K562 (cell line): ENCODE measurements around the gene ACP4. TPM values are rescaled to one million over a fixed set of nuclear protein-coding genes. Genes with fewer than 3 reads are reported as not detected.

Experiments
- AFF4 ChIP-seq: sonication (generic); formaldehyde crosslinking; IDR thresholded peaks from 2 replicates; pipeline ENCODE4 v1.8.0; 2023; ENCODE audit warnings: mild to moderate bottlenecking, missing genetic modification reagents
- BDP1 ChIP-seq: IDR thresholded peaks from 3 replicates; pipeline ENCODE4 v1.6.1; 2011; ENCODE audit not compliant: insufficient read length, insufficient read depth
- COPS2 ChIP-seq: fragments of 450-650 bp; conservative IDR thresholded peaks from 2 replicates; pipeline ENCODE4 v1.6.1; 2016; ENCODE audit warnings: mild to moderate bottlenecking, moderate library complexity
- FOXP1 ChIP-seq: sonication (generic); formaldehyde crosslinking; IDR thresholded peaks from 2 replicates; pipeline ENCODE4 v1.8.0; 2022; ENCODE audit warnings: mild to moderate bottlenecking, missing genetic modification reagents
- JUNB ChIP-seq: fragments of 450-650 bp; formaldehyde crosslinking; conservative IDR thresholded peaks from 2 replicates; pipeline ENCODE4 v1.4.0; 2020; ENCODE audit warnings: mild to moderate bottlenecking
- SMAD2 ChIP-seq: fragments of 150-350 bp; IDR thresholded peaks from 2 replicates; pipeline ENCODE4 v1.6.1; 2014; ENCODE audit warnings: low read depth, mild to moderate bottlenecking, low read length
- TEAD2 ChIP-seq: fragments of 450-650 bp; IDR thresholded peaks from 2 replicates; pipeline ENCODE4 v1.6.1; 2016; ENCODE audit warnings: missing genetic modification characterization, control low read depth, missing compliant biosample characterization
- ZBTB12 ChIP-seq: fragments of 250-450 bp; sonication (Bioruptor Pico); IDR thresholded peaks from 2 replicates; pipeline ENCODE4 v1.4.0; 2020
- ZNF253 ChIP-seq: fragments of 250-450 bp; sonication (Bioruptor Pico); conservative IDR thresholded peaks from 2 replicates; pipeline ENCODE4 v1.6.1; 2021; ENCODE audit warnings: mild to moderate bottlenecking
- ZNF407 ChIP-seq: fragments of 450-650 bp; IDR thresholded peaks from 2 replicates; pipeline ENCODE4 v1.6.1; 2016; ENCODE audit warnings: low read depth
- ZNF507 ChIP-seq: conservative IDR thresholded peaks from 2 replicates; pipeline ENCODE4 v1.6.1; 2017; ENCODE audit warnings: missing genetic modification characterization, missing compliant biosample characterization
- ZNF551 ChIP-seq: fragments of 250-450 bp; sonication (Bioruptor Pico); IDR thresholded peaks from 2 replicates; pipeline ENCODE4 v1.5.0; 2021; ENCODE audit warnings: mild to moderate bottlenecking, moderate library complexity
- ZNF830 ChIP-seq: fragments of 250-450 bp; sonication (Bioruptor Pico); IDR thresholded peaks from 2 replicates; pipeline ENCODE4 v1.5.0; 2021; ENCODE audit warnings: mild to moderate bottlenecking
- polyA plus RNA-seq, 8 experiments: library from polyadenylated mRNA; depleted of rRNA in 4 of 8; stranded (reverse) in 5 of 8; unstranded in 3 of 8; fragments of >200 nt; fragmentation: Nextera tagmentation in 2 of 8; fragmentation: Illumina TruSeq in 1 of 8; extraction: Ambion mirVana in 2 of 8; extraction: Trizol in 1 of 8; gene quantifications; 2 replicates each; pipeline versions ENCODE4 v1.2.1 to v1.2.3, GENCODE V29; 2011 to 2014; ENCODE audit warnings: inconsistent platforms in 1 of 8, missing spikeins in 1 of 8
- total RNA-seq, 7 experiments: library from RNA; depleted of rRNA in 6 of 7; stranded (reverse); fragments of >200 nt in 6 of 7; fragmentation: Illumina TruSeq in 2 of 7; extraction: Trizol in 2 of 7; gene quantifications; 2 replicates each; pipeline versions ENCODE4 v1.2.1 to v1.2.3, GENCODE V29; 2011 to 2021; ENCODE audit warnings: low replicate concordance in 1 of 7

The ACP4 gene
- total and polyA plus RNA-seq, 9 of the 15 experiments (the other 6 are each of a cell fraction or from before 2014, with no cell fraction given), result not detected

- TF ChIP-seq ZNF407 (no peak), ZNF507 (tag) (no peak), ZNF830 (CRISPR knock-in tag) (no peak), TEAD2 (tag) (no peak), COPS2 (no peak), JUNB (CRISPR knock-in tag) (no peak), BDP1 (no peak), SMAD2 (no peak), ZBTB12 (no peak), ZNF551 (CRISPR knock-in tag) (no peak), AFF4 (CRISPR knock-in tag) (no peak), FOXP1 (CRISPR knock-in tag) (0 out of 2 replicates have a peak, but pooled peaks have one; percentile 34), ZNF253 (no peak)
Observed at GRCh38 chr19:50817941-50818858, 28.0 kb downstream of the ACP4 start (continued).
